ENCODE measurements around the gene SFXN1.
A peak's percentile ranks its signal among the peaks of the same experiment; 100 is the strongest.

Gene SFXN1

DNA sequence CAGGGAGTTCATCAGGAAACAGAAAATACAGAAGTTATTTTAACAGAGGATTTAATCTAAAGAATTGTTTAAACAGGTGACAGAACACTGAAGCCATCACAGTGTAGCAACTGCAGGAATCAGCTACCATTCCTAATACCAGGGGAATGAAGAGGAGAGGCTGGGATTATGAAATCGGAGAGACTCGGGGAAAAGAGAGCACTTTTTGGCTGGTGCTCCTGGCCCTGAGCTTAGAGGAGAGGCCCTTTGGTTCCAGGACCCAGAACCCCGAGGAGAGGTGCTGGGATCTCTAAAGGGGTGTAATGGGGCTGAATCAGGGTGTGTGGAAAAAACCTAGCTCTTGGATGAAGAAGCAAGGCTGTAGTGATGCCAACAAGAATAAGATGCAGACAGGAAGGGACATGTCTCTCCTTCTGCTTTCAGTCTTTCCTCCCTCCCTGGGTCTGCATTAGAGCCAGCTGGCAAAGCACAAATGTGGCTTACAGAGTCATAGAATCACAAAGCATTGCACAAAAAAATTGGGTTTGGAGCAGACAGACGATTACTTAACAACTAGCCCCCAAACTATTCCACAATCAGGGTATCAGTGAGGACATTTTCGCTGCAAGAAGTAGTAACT is 11.6 kb upstream of the SFXN1 start:
- DNase-seq (ENCODE audit: low read depth): peak; percentile 59

DNA sequence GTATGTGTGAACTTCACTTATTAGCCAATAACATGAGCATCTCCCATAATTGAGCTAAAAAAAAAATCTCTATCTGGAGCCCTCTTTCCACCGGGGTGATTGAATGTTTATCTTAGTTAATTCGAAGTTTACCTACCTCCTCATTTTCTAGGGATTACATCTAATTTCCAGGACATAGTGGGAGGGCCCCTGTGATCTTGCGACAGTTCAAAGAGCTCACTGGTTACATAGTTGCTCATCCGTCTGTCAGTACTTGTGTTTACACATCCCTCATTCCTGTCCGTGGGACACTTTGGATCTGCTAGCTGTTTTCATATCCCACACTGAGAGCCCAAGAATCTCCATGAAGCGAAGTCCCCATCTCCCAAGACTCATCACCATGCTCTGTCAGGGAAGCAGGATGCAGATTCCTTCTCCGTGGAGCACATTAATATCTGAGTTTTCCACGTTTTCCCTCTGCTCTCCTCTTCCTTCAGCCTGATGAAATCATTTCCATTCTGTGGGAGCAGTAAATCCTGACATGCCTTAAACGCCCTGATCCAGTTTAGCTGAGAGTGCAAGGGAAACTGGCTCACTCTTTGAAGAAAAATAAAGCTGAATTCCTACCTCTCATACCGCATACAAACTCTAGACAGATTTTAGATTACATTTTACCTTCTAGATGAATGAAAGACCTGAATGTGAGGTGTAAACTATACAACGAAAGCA is 10.2 kb upstream of the SFXN1 start:
- DNase-seq (ENCODE audit: low read depth): no peak

DNA sequence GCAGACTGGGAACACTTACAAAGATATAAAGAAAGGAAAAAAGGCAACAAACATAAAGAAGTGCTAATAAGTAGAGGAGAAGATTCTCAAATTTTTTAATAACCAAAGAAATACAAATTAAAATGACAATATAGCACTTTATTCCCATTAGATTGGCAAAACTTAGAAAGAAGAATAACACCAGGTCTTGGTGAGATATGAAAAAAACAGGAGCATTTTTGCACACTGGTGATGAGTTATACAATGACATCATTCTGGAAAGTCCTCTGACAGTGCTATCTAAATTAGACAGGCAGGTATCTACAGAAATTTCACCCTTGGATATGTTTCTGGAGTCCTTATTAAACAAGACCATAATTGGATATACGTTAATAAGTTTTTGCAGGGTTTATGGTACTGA is 9.5 kb upstream of the SFXN1 start:
- DNase-seq (ENCODE audit: low read depth): no peak

DNA sequence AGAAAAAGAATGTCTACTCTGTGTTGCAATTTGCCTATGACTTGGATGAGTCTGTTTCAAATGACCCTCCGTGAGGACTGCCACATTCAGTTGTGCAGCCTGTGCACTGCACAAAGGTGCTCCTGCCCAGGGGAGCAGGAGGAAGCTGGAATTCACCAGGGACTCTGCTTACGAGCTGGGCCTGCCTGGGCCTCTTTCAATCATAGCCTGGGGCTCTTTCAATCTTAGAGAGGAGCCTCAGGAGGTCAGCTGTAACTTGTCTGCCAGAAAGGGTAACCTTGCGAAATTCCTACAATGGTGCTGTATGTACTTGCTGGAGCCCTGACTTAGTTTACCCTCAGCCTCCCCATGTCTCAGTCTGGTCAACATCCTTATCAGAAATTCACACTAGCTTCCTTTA is 8.4 kb upstream of the SFXN1 start:
- no peak for DNase-seq (ENCODE audit: low read depth)

DNA sequence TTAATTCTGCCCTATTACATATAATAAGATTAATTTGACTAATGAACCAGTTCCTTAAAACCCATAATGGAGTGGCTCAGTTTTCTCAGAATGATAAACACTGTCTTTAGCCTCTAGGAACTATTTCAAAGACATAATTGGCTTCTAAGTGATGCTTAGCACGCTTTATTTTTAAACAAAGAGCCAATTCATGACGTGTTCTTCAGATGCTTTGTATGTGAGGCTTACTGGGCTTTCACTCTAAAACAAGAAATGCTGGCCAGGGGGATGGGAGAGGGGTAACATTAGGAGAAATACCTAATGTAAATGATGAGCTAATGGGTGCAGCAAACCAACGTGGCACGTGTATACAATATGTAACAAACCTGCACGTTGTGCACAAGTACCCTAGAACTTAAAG is 7.6 kb upstream of the SFXN1 start:
- DNase-seq (ENCODE audit: low read depth): no peak

DNA sequence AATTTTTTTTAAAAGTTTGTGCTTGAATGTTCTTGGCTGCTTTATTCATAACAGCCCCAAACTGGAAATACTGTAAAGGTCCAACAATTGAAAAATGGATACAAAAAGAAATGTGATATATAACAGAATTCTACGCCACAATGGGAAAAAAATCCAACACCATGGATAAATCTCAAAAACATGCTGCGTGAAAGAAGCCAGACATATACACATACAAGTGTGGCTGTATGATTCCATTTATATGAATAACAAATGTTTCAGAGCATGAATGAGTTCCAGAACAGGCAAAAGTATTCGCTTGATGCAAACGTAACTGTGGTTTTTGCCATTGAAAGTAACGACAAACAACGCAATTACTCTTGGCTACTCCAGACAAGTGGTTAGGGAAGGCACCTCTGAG is 7.2 kb upstream of the SFXN1 start:
- DNase-seq (ENCODE audit: low read depth): no peak

DNA sequence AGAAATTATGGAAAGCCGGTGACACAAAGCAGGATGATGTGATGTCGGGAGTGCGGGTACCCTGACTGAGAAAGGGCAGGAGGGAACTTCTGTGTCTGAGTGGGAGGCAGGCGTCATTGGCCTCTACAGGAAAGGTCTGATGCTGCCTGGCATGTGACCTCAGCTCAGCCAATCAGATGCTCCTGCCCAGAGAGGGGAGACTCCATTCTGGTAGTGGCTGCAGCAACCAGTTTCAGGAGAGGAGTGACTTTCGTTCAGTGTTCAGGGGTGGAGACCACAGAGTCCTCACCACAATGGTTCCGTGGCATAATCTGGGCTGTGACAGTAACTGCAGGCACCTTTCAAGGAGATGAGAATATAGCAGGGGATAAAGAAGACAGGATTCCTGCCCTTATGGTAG is 6.7 kb upstream of the SFXN1 start:
- no peak for DNase-seq (ENCODE audit: low read depth)

DNA sequence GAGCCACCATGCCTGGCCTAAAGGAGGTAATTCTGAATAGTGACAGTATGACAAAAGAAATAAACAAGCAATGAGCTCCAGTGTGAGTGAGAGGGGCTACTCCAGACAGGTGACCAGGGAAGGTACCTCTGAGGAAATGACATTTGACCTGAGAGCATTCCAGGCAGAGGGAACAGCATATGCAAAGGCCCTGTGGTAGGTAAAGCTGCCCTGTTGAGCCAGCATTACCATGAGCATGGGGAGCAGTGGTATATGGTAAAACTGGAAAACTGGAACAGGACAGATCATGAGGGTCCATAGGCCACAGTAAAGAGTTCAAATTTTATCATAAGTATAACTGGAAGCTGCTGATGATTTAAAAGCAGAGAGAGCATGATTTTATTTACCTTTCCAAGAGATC is 6.0 kb upstream of the SFXN1 start:
- DNase-seq (ENCODE audit: low read depth): no peak

DNA sequence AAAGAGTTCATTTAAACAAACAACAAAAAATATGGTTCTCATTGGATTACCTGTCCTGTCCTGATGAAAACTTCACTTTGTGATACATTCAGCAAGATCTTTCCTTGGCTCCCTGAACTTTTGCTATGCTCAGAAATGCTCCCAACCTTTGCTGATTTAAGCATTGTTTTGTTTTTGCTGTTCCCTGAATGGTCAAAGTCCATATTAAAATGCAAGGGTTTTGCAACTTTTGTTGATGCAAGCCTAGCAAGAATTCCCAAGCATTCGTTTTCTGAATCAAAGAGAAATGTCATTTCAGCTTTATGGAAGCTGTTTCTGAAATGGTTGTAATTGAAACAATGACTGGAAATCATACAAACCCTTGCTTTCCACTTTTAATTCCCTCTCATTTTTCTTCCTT is 3.1 kb upstream of the SFXN1 start:
- DNase-seq (ENCODE audit: low read depth): no peak

DNA sequence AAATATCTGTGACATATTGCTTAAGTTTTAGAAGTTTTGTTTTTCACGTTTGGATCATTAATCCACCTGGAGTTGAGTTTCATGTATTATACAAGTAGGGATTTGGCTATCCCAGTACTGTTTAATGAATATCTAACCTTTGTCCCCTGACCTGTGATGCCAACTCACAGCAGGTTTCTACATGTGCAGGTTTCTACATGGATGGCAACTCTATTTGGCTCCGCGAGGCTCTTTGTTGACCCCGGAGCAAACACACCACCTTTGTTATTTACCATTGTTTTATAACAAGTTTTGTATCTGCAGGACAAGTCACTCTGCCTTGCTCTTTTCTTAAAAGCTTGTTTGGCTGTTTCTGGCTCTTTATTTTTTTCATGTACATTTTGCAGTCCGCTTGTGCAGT is 920 bp upstream of the SFXN1 start:
- DNase-seq (ENCODE audit: low read depth): no peak

DNA sequence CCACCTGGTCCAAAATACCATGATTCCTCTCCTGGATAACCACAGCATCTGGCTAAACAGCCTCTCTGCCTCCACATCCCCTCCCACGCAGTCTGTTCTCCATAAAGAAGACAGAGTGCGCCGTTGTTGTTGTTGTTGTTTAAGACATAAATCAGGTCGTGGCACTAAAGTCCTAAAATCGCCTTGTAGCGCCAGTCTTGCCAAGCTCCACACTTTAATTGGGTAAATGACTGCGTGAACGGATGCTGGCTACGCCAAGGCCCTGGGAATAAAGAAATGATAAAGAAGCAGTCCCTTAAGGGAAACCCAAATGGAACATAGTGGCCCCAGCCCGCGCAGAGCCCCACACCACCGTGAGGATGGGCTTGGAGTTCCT is 364 bp upstream of the SFXN1 start:
- DNase-seq (ENCODE audit: low read depth): no peak

DNA sequence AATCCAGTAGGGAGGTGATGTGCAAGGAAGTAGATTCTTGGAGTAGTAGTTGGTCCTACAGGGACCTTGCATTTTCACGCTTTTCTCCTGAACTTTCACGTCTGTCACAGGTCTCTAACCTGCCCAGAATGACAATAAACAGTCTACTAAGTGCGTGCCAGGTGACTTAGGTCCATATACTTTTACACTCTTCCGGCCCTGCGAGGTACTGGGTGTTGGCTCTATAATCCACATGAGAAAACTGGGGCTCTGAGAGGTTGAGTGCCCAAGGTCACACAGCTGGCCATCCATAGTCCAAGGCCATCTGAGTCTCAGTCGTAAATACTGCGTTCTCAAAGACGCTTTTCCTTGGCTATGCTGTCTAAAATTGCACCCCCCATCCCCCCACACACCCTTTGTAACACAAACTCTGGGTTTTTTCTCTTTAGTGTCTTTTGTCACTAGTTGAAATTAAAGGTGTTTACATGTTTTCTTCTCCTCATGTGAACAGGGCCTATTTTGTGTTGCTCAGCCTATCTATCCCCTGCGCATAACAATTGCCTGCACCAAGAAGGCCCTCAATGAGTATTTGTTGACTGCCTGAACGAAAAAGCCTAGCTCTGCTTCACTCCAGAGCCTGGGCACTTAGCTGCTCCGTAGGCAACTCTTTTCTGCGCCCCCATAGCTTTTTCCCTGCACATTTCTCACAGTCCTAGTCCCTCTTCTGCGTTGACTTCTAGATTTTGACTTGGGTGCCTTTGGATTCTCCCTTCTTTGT is 943 bp downstream of the SFXN1 start:
- no peak for DNase-seq (ENCODE audit: low read depth)

DNA sequence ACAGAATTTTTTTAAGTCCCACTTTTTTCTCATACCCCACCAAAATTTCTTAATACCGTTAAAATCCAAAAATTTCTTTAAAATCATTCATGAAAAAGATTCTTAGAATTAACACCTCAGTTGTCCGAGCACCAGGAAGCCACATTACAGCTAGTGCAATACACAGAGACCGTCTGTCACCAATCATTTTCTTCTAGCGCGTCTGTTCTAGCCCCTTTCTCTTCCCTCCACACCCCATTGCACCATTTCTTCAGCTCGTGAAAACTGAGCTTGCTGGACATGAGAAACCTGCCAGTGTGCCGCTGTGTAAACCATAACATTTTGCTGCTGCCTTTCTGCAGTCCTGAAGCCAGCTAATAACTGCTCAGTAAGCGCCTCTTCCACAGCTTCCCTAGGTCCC is 5.0 kb downstream of the SFXN1 start:
- no peak for DNase-seq (ENCODE audit: low read depth)

DNA sequence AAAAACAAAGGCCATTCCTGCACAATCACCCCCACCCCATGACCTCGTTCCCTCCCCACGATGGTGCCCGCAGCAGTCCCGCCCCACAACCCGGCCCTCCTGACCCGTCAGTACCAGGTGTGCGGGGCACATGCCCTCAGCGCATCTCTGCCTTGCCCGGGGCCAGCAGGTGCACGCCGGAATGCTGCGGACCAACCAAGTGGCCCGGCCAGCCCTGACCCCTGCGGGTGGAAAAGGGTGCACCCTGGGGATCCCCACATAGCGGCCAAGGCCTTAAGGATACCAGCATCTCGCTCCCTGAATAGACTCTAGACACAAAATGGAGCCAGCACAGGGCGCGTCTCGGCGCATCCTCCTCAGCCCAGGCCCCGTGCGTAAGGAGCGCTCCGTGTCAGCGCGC is 6.0 kb downstream of the SFXN1 start:
- no peak for DNase-seq (ENCODE audit: low read depth)

DNA sequence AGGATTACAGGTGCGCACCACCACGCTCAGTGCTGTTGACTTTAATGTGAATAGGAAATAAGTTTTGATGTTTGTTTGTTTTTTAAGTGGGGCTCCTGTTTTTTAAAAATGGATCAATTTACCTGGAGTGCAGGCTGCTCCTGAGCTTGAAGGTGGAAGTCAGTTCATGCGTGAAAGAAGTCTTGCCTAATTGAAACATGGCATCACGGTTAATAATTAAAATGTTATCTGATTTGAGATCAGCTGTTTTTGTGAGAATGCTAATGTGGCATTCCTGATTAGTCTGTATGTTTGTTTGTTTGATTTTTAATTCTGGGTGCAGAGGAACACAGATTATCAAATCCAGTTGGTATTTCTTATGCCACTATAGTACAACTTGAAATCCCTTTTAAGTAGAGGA is 6.5 kb downstream of the SFXN1 start:
- DNase-seq (ENCODE audit: low read depth): no peak

DNA sequence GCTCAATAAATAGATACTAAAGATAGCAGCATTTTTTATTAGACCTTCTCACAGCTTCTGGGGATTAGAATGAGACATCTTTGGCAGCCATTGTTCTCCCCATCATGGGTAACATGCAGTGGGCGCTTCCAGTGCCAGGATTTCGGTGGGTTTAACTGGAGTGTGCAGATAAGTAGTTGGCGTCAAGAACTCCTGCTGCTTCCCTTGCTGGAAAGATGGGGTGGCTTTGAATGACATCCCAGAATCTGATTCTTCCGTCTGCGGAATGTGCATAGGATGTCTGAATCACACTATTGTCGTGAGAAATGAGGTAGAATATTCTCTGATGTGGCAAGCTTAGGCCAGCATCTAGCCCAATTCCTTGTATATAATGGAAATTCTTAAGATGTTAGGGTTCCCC is 7.3 kb downstream of the SFXN1 start:
- no peak for DNase-seq (ENCODE audit: low read depth)

DNA sequence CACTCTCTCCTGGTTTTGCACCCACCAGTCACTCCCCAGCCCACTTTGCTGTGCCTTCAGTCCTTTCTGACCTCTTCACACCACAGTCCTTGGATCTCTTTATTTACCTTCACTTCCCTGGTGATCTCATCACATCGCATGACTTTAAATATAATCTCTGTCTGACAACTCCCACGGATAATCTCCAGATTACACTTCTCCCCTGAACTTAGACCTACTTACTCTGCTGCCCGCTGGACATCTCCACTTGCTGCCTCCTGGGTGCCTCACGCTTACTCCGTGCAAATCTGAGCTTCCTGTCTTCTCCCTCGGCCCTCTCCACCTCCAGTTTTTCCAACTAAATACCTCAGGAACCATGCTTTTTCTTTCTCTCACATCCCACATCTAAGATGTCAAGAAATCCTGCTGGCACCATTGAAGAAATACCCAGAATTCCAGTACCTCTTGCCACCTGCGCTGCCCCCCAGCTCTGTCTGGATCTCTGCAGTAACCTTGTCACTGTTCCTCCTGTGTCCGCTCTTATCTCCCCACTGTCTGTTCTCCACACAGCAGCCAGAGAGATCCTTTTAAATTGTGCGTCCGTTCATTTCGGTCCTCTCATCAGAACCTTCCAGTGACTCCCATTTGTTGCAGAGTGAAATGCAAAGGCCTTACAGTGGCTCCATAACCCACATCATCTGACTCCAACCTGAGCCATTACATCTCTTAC is 9.3 kb downstream of the SFXN1 start:
- no peak for DNase-seq (ENCODE audit: low read depth)

DNA sequence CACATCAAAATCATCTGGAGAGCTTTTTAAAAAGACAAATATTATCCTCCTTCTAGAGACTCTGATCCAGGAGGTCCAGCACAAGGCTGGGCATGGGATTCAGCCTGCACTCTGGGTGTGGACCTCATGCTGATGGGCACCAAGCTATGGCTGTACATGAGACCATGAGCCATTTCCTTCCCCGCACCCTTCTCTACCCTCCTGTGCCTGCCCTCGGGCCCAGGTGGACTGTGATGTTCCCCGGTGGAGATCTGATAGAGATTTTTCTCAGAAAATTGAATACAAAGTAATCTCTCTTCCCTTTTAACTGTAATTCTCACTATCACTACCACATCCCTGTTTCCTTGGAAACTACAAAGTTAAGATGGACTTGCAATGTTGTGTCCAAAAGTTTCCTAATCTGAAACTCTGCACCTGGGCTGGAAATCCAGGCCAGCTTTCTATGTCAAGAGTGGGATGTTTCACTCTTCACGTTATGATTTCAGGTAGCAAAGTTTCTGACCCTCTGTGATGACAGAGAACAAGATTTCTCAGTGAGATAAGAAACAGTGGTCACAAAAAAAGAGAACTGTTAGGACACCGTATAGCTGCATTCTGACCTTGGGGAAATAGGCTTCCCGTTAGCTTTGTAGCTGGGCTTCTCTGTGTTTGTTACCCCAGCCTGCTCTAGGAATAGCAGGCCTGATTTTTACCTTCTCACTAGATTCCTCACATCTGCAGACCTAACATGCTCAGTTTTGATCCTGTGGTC is 11.5 kb downstream of the SFXN1 start:
- DNase-seq (ENCODE audit: low read depth): no peak

DNA sequence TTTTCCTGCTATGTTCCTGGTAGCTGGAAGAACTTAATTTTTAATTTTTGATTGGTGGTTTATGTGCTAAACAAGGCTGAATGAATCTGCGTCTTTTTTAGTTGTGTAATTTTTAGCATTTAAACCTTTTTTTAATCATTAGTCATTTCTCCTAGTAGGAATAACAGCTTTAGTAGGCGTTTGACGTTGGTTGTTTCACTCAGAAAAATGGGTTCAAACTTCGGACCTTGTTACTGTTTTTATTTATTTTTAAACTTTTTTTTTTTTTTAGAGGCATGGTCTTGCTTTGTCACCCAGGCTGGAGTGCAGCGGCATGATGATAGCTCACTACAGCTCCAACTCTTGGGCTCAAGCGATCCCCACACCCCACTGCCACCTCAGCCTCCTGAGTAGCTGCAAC is 12.9 kb downstream of the SFXN1 start:
- DNase-seq (ENCODE audit: low read depth): no peak

DNA sequence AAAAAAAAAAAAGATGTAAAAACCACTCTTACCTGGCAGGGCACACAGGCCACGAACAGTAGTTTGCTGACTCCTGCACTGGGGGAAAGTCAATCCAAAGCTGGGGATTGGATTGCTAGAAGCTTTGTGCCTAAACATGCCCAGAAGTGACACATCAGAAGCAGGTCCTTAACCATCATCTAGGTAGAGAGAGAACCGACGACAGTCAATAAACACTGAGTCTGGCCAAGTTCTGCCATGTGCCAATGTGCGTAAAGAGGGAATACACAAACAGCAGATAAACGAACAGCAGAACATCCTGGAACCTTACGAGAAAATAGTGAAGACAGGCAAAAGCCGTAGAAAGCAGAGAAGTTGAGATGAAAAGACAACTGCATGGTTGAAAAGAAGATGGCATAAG is 14.9 kb downstream of the SFXN1 start:
- no peak for DNase-seq (ENCODE audit: low read depth)

DNA sequence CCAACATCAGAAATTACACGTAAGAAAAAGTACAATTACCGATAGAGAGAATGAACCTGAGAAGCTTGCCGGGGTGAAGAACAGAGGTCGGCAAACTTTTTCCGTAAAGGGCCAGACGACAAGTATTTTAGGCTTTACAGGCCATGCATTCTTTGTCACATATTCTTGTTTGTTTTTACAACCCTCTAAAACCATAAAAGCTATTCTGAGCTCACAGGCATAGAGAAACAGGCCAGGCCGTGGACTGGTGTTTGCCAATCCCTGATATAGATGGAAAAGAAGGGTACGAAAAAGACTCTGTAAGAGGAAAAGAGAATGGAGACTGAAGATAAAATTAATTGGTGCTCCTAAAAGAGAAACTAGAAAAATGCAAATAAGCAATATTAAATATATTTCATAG is 15.4 kb downstream of the SFXN1 start:
- DNase-seq (ENCODE audit: low read depth): no peak

Measured in fibroblast of gingiva (primary cell).